Breast epithelium (tissue), 4 donors: Measurements from ENCODE around the gene TPM4. TPM values are rescaled to one million over a fixed set of nuclear protein-coding genes. Genes with fewer than 3 reads are reported as not detected.

Experiments used
- DNase-seq, 2 donors: peaks; one replicate each; pipeline ENCODE4 v3.0.0-alpha.2; 2019; ENCODE audit warnings: low spot score in 2 of 2
- H3K27ac ChIP-seq, 2 donors: fragments of 200-600 bp; sonication (generic) in 1 of 2; one replicate each; pipeline ENCODE4 v1.5.1; 2016 to 2019; ENCODE audit warnings: mild to moderate bottlenecking in 1 of 2
- H3K27me3 ChIP-seq, 2 donors: fragments of 200-600 bp; sonication (generic) in 1 of 2; one replicate each; pipeline versions ENCODE4 v1.5.1 to v1.6.0; 2017 to 2019; ENCODE audit warnings: control low read depth in 1 of 2, mild to moderate bottlenecking in 1 of 2
- H3K36me3 ChIP-seq: fragments of 200-600 bp; one replicate; pipeline ENCODE4 v1.5.1; 2019
- H3K4me1 ChIP-seq, 2 donors: fragments of 200-600 bp; sonication (generic); one replicate each; pipeline ENCODE4 v1.5.1; 2016 to 2019; ENCODE audit warnings: control low read depth in 1 of 2
- H3K4me3 ChIP-seq, 3 donors: fragments of 200-600 bp; sonication (generic); 1 replicate in 2 of 3; 2 replicates in 1 of 3; pipeline ENCODE4 v1.5.1; 2016 to 2019; ENCODE audit warnings: mild to moderate bottlenecking in 3 of 3, moderate library complexity in 2 of 3
- H3K9me3 ChIP-seq, 2 donors: fragments of 200-600 bp; sonication (generic) in 1 of 2; one replicate each; pipeline ENCODE4 v1.5.1; 2016 to 2019; ENCODE audit warnings: control low read depth in 1 of 2
- POLR2A ChIP-seq: fragments of 450-650 bp; IDR thresholded peaks from one replicate; pipeline ENCODE4 v1.6.1; 2016; ENCODE audit warnings: antibody characterized with exemption, mild to moderate bottlenecking, moderate library complexity
- POLR2AphosphoS5 ChIP-seq, 3 donors: sonication (generic); formaldehyde crosslinking; IDR thresholded peaks; one replicate each; pipeline ENCODE4 v1.6.1; 2017; ENCODE audit warnings: antibody characterized with exemption in 3 of 3
- intact Hi-C: fragments of 100-400 bp; cut with DNase I; formaldehyde crosslinking; loops from one replicate; pipeline ENCODE4 v1.15.1; 2023; ENCODE audit warnings: low total_unique reads
- total RNA-seq, 3 donors: library from RNA; depleted of rRNA; stranded (reverse); fragments of >200 nt; gene quantifications; one replicate each; pipeline ENCODE4 v1.1.0, GENCODE V29; 2016
- TF ChIP-seq, protein P1 (sequence below), 3 donors: fragments of 450-650 bp; IDR thresholded peaks; one replicate each; pipeline ENCODE4 v1.5.1; 2016 to 2017; ENCODE audit warnings: antibody characterized with exemption in 3 of 3, mild to moderate bottlenecking in 3 of 3, moderate library complexity in 3 of 3

TPM4 gene
- total RNA-seq, 3 donors from 2014 or later: 257 to 652 (median 430) TPM

DNA sequence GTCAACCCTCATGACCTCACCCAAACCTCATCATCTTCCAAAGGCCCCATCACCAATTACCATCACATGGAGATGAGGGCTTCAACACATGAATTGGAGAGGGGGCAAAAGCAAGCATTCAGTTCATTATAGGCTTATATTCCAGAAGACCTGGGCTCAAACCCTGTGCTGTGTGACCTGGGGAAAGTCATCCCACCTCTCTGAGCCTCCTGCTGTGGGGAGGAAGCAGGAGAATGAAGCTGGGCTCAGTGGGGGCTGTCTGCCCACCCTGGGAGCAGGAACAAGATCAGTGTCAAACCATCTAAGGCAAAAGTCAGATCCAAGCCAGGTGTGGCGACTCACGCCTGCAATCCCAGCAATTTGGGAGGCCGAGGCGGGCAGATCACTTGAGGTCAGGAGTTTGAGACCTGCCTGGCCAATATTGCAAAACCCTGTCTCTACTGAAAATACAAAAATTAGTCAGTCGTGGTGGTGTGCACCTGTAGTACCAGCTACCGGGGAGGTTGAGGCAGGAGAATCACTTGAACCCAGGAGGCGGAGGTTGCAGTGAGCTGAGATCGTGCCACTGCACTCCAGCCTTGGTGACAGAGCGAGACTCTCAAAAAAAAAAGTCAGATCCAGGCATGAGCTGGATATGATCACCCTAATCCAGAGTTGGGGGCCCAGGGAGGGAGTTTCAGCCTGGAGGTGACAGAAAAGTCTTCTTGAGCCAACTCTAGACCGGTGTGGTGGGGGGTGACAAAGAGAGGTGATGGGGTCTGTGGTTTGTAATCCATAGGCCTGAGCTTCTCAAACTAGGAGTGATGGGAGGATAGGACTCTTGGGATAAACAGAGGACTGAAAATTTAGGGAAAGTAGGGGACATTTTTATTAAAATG is 1.6 kb upstream of the TPM4 start:
- intact Hi-C loops: loop anchor here (5.0 kb wide), 1 partner anchor 248 kb away; the partner anchor contains the start of gene KLF2
- H3K4me3 ChIP-seq: no peak overlapping the region
- H3K27me3 ChIP-seq: no peaks in the 10 kb centered on the region
- peak overlapping the region; percentile 100 for H3K27ac ChIP-seq
- no peaks in the 10 kb centered on the region for H3K36me3 ChIP-seq
- H3K9me3 ChIP-seq: no peaks in the 10 kb centered on the region
- DNase-seq: peak in 1 of 2 donors; percentile 32
- peaks cover 3 to 5% of the 10 kb centered on the region in 2 donors for H3K4me1 ChIP-seq
- TF ChIP-seq POLR2A: no peak
- TF ChIP-seq POLR2AphosphoS5 (IDR thresholded peaks at IDR 0.05): no peak
- TF ChIP-seq, protein P1, sequence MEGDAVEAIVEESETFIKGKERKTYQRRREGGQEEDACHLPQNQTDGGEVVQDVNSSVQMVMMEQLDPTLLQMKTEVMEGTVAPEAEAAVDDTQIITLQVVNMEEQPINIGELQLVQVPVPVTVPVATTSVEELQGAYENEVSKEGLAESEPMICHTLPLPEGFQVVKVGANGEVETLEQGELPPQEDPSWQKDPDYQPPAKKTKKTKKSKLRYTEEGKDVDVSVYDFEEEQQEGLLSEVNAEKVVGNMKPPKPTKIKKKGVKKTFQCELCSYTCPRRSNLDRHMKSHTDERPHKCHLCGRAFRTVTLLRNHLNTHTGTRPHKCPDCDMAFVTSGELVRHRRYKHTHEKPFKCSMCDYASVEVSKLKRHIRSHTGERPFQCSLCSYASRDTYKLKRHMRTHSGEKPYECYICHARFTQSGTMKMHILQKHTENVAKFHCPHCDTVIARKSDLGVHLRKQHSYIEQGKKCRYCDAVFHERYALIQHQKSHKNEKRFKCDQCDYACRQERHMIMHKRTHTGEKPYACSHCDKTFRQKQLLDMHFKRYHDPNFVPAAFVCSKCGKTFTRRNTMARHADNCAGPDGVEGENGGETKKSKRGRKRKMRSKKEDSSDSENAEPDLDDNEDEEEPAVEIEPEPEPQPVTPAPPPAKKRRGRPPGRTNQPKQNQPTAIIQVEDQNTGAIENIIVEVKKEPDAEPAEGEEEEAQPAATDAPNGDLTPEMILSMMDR (IDR thresholded peaks at IDR 0.05): no peak

DNA sequence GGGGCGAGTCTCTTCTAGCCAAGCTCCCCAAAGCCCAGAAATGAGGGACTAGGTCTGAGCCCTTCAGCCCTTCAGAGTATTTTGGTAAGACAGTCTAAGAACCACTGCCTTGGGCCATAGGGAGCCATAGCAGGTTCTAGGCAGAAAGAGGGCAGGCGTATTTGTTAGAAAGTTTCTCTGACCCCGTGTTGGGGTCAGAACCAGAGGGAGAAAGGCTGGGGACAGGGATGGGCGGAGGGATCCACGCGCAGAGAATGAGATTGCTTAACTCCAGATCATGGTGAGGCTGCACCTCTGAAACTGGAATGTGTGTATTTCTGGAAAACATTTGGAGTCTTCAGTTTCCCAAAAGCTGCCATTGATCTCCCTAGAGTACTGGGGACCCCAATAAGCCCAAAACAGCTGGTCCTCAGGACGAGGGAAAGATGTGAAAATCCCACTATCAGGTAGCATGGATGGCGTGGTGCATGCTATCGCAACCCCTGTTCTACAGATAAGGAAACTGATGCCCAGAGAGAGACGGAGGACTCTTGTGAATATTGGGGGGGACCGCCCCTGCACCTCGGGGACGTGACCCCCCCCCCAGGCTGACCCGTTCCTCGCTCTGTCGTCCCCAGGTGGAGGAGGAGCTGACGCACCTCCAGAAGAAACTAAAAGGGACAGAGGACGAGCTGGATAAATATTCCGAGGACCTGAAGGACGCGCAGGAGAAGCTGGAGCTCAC is 703 bp upstream of the TPM4 start:
- peak in 1 of 2 donors; percentile 48 for DNase-seq
- intact Hi-C loops: loop anchor here (5.0 kb wide), 1 partner anchor 247 kb away; the partner anchor contains the start of gene KLF2

DNA sequence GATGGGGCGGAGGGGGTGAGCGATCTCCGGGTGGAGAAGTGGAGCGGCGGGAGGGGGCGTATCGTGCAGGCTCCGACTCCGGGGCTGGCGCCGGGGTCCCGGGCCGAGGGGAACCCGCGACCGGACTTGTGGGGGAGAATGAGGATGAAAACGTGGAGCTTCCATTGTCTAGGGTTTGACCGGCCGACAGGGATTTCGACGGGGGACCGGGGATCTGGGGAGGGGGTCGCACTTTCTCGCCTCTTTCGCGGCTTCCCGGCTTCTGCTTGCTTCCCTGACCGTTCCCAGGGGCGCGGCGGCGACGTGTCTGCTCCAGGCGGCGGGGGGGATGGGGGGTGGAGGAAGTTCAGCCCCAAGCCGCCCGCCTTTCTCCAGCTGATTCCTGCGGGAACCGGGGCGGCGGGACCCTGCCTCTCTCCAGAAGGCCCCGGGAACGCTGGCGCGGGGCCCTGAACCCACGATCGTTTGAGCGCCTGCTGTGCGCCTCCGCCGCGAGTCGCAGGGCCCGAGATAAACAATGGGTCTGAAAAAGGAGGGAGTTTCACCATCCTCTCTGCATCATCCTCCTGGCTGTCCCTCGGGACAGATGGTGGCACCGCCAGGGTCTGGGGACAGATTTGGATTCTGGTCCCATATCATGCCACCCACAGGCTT is 790 bp downstream of the TPM4 start:
- H3K9me3 ChIP-seq: no peaks in the 10 kb centered on the region
- peak; percentile 61 to 75 for DNase-seq
- peak overlapping the region; percentile 100 for H3K27ac ChIP-seq
- H3K27me3 ChIP-seq: no peaks in the 10 kb centered on the region
- TF ChIP-seq, protein P1 (IDR thresholded peaks at IDR 0.05): no peak
- peak in 2 of 3 donors; percentile 38 to 45 for TF ChIP-seq POLR2AphosphoS5 (IDR thresholded peaks at IDR 0.05)
- H3K4me3 ChIP-seq: peak overlapping the region; percentile 91 to 99 (median 96)
- H3K4me1 ChIP-seq: peaks cover 0 to 3% of the 10 kb centered on the region in 2 donors
- no peaks in the 10 kb centered on the region for H3K36me3 ChIP-seq
- intact Hi-C loops: loop anchor here (5.0 kb wide), 1 partner anchor 245 kb away; the partner anchor contains the start of gene KLF2

More for the DNA sequence above, 703 bp upstream of the TPM4 start:
- peak overlapping the region; percentile 91 to 99 (median 96) for H3K4me3 ChIP-seq
- H3K9me3 ChIP-seq: no peaks in the 10 kb centered on the region
- H3K36me3 ChIP-seq: no peaks in the 10 kb centered on the region
- no peaks in the 10 kb centered on the region for H3K27me3 ChIP-seq
- peaks cover 3% of the 10 kb centered on the region in 2 donors for H3K4me1 ChIP-seq
- TF ChIP-seq, protein P1 (IDR thresholded peaks at IDR 0.05): no peak
- TF ChIP-seq POLR2A (no peak), POLR2AphosphoS5 (IDR thresholded peaks at IDR 0.05) (peak in 1 of 3 donors; percentile 22)
- peak overlapping the region; percentile 100 for H3K27ac ChIP-seq

DNA sequence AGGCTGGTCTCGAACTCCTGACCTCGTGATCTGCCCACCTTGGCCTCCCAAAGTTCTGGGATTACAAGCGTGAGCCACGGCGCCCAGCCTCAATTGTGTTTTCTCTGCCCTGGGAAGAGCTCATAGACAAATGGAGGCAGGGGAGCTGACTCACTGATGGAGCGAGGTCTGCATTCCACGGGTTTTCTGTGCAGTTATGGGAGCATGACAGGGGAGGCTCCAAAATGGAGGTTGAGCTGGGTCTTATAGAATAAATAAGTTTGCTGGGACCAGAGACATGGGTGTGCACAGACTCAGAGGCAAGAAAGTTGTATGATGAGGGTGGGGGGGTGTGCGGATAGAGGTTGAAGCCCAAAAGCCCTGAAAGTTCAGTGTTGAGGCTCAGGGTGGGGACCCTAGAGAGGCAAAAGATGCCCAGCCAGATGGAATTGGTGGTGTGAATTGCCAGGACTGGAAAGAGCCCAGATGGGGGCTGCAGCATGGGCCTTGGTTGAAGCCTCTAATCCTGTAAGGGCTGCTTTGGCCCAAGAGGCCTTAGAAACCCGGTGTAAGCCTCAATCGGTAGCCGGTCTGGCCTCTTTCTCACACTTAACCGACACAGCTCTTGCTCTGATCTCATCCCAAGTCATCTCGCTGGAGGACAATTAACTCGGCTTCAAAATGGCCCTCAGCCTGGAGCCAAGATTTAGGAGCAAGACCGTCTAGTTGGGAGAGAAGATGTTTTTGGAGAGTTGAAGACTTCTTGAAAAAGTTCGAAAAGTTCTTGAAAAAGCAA is 1.9 kb downstream of the TPM4 start:
- H3K27ac ChIP-seq: peak overlapping the region; percentile 100
- H3K4me1 ChIP-seq: peaks cover 0 to 3% of the 10 kb centered on the region in 2 donors
- intact Hi-C loops: loop anchor here (5.0 kb wide), 1 partner anchor 244 kb away; the partner anchor contains the start of gene KLF2

More for the DNA sequence above, 1.9 kb downstream of the TPM4 start:
- Histone ChIP-seq H3K4me3 (peak overlapping the region; percentile 91 to 99 (median 96)), H3K27me3 (no peaks in the 10 kb centered on the region), H3K36me3 (no peaks in the 10 kb centered on the region), H3K9me3 (no peaks in the 10 kb centered on the region)
- DNase-seq: peak; percentile 50 to 54
- TF ChIP-seq POLR2AphosphoS5 (IDR thresholded peaks at IDR 0.05) (peak in 1 of 3 donors; percentile 2), POLR2A (no peak)
- TF ChIP-seq, protein P1 (IDR thresholded peaks at IDR 0.05): no peak
